NT2/D1 (cell line): ENCODE measurements around the gene TRIOBP.

Experiments used
- SUZ12 ChIP-seq: IDR thresholded peaks from 2 replicates; pipeline ENCODE4 v1.6.1; 2011; ENCODE audit not compliant: insufficient read length, insufficient read depth; ENCODE audit errors: extremely low read depth
- YY1 ChIP-seq: IDR thresholded peaks from 2 replicates; pipeline ENCODE4 v1.6.1; 2011; ENCODE audit not compliant: insufficient read length, insufficient read depth

GRCh38 chr22:37675930-37676735 lies 20.7 kb upstream of the TRIOBP start:
- TF ChIP-seq YY1 (no peak), SUZ12 (no peak)
